CD14-positive monocyte (primary cell): ENCODE measurements around the gene OSBP2. TPM values are rescaled to one million over a fixed set of nuclear protein-coding genes. Genes with fewer than 3 reads are reported as not detected.

Source experiments
- DNase-seq, 3 donors: peaks; one replicate each; pipeline ENCODE4 v3.0.0-alpha.2; 2011 to 2022
- H2AFZ ChIP-seq: 2 replicates; pipeline ENCODE4 v1.6.0; 2012; ENCODE audit warnings: mild to moderate bottlenecking, low read depth, low read length, inconsistent platforms; ENCODE audit not compliant: insufficient read depth, poor library complexity, severe bottlenecking
- H3K27ac ChIP-seq, 2 donors: 1 replicate in 1 of 2; 2 replicates in 1 of 2; pipeline ENCODE4 v1.5.1; 2012 to 2013; ENCODE audit warnings: low read length in 2 of 2, control low read depth in 1 of 2, inconsistent platforms in 1 of 2, low read depth in 1 of 2, mild to moderate bottlenecking in 1 of 2
- H3K27me3 ChIP-seq, 2 donors: one replicate each; pipeline versions ENCODE4 v1.6.0 to v1.6.1; 2011 to 2013; ENCODE audit warnings: low read length in 2 of 2; ENCODE audit not compliant: control insufficient read depth in 2 of 2, insufficient read depth in 2 of 2
- H3K36me3 ChIP-seq, 2 donors: replicated peaks in 1 of 2; 1 replicate in 1 of 2; 2 replicates in 1 of 2; pipeline versions ENCODE4 v1.5.1 to v1.6.1; 2012 to 2013; ENCODE audit warnings: low read length in 2 of 2, control low read depth in 1 of 2, inconsistent platforms in 1 of 2, mild to moderate bottlenecking in 1 of 2; ENCODE audit not compliant: insufficient read depth in 2 of 2, control insufficient read depth in 1 of 2
- H3K4me1 ChIP-seq, 2 donors: 1 replicate in 1 of 2; 2 replicates in 1 of 2; pipeline versions ENCODE4 v1.5.1 to v1.6.1; 2012 to 2013; ENCODE audit warnings: low read length in 2 of 2, control low read depth in 1 of 2, inconsistent platforms in 1 of 2, mild to moderate bottlenecking in 1 of 2, moderate library complexity in 1 of 2; ENCODE audit not compliant: insufficient read depth in 2 of 2, control insufficient read depth in 1 of 2
- H3K4me2 ChIP-seq: replicated peaks from 2 replicates; pipeline ENCODE3; 2012; ENCODE audit warnings: low read length, moderate library complexity, mild to moderate bottlenecking; ENCODE audit not compliant: poor library complexity, severe bottlenecking; ENCODE audit errors: extremely low read depth
- H3K4me3 ChIP-seq, 3 experiments: fragments of 200-600 bp in 1 of 3; sonication (generic) in 1 of 3; replicated peaks in 1 of 3; 1 replicate in 2 of 3; 2 replicates in 1 of 3; pipeline ENCODE4 v1.5.1; 2011 to 2013; ENCODE audit warnings: low read length in 3 of 3, mild to moderate bottlenecking in 3 of 3, control low read depth in 2 of 3, low read depth in 2 of 3, inconsistent platforms in 1 of 3, moderate library complexity in 1 of 3
- H3K79me2 ChIP-seq: 2 replicates; pipeline ENCODE4 v1.6.0; 2012; ENCODE audit warnings: mild to moderate bottlenecking, control low read depth, inconsistent platforms, low read length, moderate library complexity; ENCODE audit not compliant: insufficient read depth
- H3K9ac ChIP-seq: 2 replicates; pipeline ENCODE4 v1.6.0; 2017; ENCODE audit warnings: low read length, mild to moderate bottlenecking; ENCODE audit not compliant: insufficient read depth, poor library complexity, severe bottlenecking
- H3K9me3 ChIP-seq, 2 donors: replicated peaks in 1 of 2; 1 replicate in 1 of 2; 2 replicates in 1 of 2; pipeline versions ENCODE4 v1.5.1 to v1.6.1; 2012 to 2013; ENCODE audit warnings: low read length in 2 of 2, control low read depth in 1 of 2; ENCODE audit not compliant: control insufficient read depth in 1 of 2, insufficient read depth in 1 of 2
- H4K20me1 ChIP-seq: 2 replicates; pipeline ENCODE4 v1.6.0; 2012; ENCODE audit warnings: mild to moderate bottlenecking, low read length, control low read depth, moderate library complexity; ENCODE audit not compliant: insufficient read depth
- H3K27ac Mint-ChIP-seq, 7 donors: one replicate each; pipeline ENCODE4 v1.8.0; 2020; ENCODE audit warnings: mild to moderate bottlenecking in 7 of 7, mixed read lengths in 7 of 7, moderate library complexity in 6 of 7, inconsistent platforms in 2 of 7
- H3K27me3 Mint-ChIP-seq, 3 donors: one replicate each; pipeline ENCODE4 v1.8.0; 2021 to 2022; ENCODE audit warnings: low read depth in 3 of 3, mild to moderate bottlenecking in 3 of 3, mixed read lengths in 3 of 3, moderate library complexity in 3 of 3, inconsistent platforms in 1 of 3
- H3K36me3 Mint-ChIP-seq, 2 donors: one replicate each; pipeline ENCODE4 v1.8.0; 2020; ENCODE audit warnings: mixed read lengths in 2 of 2, inconsistent platforms in 1 of 2, mild to moderate bottlenecking in 1 of 2
- H3K4me1 Mint-ChIP-seq: one replicate; pipeline ENCODE4 v1.8.0; 2020; ENCODE audit warnings: mild to moderate bottlenecking, mixed read lengths
- H3K4me3 Mint-ChIP-seq, 2 donors: one replicate each; pipeline ENCODE4 v1.8.0; 2020; ENCODE audit warnings: mild to moderate bottlenecking in 2 of 2, mixed read lengths in 2 of 2, moderate library complexity in 1 of 2
- H3K9me3 Mint-ChIP-seq, 7 donors: one replicate each; pipeline ENCODE4 v1.8.0; 2020 to 2022; ENCODE audit warnings: mixed read lengths in 7 of 7, mild to moderate bottlenecking in 6 of 7, moderate library complexity in 6 of 7, inconsistent platforms in 2 of 7
- WGBS: methylation state at CpG from one replicate; pipeline ENCODE4 v1.1.5; 2013; ENCODE audit warnings: missing lambda C conversion rate; ENCODE audit not compliant: insufficient coverage; 5-methylcytosine and 5-hydroxymethylcytosine counted together
- intact Hi-C, 2 donors: fragments of 100-400 bp; cut with micrococcal nuclease; formaldehyde crosslinking; loops; one replicate each; pipeline versions ENCODE4 v1.15.0 to v1.15.1; 2023
- polyA plus RNA-seq, 3 donors: library from polyadenylated mRNA; depleted of rRNA in 1 of 3; unstranded in 2 of 3; stranded (reverse) in 1 of 3; fragments of 300-500 nt in 2 of 3; fragments of >200 nt in 1 of 3; fragmentation: Illumina TruSeq in 2 of 3; gene quantifications; 1 replicate in 2 of 3; 2 replicates in 1 of 3; pipeline ENCODE4 v1.2.3, GENCODE V29; 2012 to 2021
- TF ChIP-seq, protein P1 (sequence below): fragments of 200-600 bp; IDR thresholded peaks from one replicate; pipeline ENCODE4 v1.8.0; 2022; ENCODE audit warnings: antibody characterized with exemption, mild to moderate bottlenecking

OSBP2 gene
- polyA plus RNA-seq, 3 donors: 0.21 to 0.54 TPM; not detected in 1

GRCh38 chr22:30882184-30882717, 187.6 kb downstream of the OSBP2 start:
- H3K36me3 ChIP-seq: no peaks in the 10 kb centered on the region
- Mint-ChIP-seq H3K27me3 (peaks cover 0 to 5% (median 0%) of the 10 kb centered on the region in 3 donors), H3K4me1 (no peaks in the 10 kb centered on the region), H3K36me3 (no peaks in the 10 kb centered on the region), H3K9me3 (no peaks in the 10 kb centered on the region), H3K27ac (no peak overlapping the region), H3K4me3 (no peak overlapping the region)
- H3K27ac ChIP-seq: no peak overlapping the region
- H3K4me3 ChIP-seq: no peak overlapping the region
- H3K79me2 ChIP-seq: no peaks in the 10 kb centered on the region
- H3K9me3 ChIP-seq: no peaks in the 10 kb centered on the region
- intact Hi-C loops: no loop called here
- no peak overlapping the region for H3K4me2 ChIP-seq
- TF ChIP-seq, protein P1, sequence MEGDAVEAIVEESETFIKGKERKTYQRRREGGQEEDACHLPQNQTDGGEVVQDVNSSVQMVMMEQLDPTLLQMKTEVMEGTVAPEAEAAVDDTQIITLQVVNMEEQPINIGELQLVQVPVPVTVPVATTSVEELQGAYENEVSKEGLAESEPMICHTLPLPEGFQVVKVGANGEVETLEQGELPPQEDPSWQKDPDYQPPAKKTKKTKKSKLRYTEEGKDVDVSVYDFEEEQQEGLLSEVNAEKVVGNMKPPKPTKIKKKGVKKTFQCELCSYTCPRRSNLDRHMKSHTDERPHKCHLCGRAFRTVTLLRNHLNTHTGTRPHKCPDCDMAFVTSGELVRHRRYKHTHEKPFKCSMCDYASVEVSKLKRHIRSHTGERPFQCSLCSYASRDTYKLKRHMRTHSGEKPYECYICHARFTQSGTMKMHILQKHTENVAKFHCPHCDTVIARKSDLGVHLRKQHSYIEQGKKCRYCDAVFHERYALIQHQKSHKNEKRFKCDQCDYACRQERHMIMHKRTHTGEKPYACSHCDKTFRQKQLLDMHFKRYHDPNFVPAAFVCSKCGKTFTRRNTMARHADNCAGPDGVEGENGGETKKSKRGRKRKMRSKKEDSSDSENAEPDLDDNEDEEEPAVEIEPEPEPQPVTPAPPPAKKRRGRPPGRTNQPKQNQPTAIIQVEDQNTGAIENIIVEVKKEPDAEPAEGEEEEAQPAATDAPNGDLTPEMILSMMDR: no peak
- no peak for DNase-seq
- no peak overlapping the region for H2AFZ ChIP-seq
- H3K9ac ChIP-seq: no peak overlapping the region
- 100% methylated on average over 2 of the region's 6 CpGs for WGBS
- H3K27me3 ChIP-seq: no peaks in the 10 kb centered on the region
- H4K20me1 ChIP-seq: no peaks in the 10 kb centered on the region
- no peaks in the 10 kb centered on the region for H3K4me1 ChIP-seq

DNA sequence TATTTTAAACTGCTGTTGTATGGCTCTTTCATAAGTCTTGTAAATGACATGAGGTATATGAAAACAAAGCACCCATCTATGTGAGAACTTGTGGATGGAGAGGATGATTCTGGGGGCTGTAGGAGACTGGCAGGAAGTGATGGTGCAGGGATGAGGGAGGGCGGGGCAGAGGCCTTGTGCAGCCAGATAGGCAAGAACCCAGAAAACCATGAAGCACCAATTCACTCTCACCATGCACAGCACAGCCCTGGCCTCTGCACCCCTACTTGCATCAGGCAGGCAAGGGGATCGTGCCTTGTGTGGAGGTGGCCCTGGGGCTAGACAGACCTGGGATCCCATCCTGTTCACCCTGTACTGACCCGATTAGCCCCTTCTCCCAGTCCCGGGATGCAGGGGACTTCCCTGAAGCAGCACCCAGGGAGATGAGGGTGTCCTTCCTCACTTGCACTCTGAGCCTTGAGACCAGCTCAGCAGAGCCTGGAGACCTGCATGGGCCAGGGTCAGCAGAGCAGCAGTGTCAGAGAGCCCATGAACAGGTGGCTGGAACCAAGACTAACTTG, 188.4 kb downstream of the OSBP2 start:
- TF ChIP-seq, protein P1: no peak
- intact Hi-C loops: no loop called here
- H3K4me3 ChIP-seq: no peak overlapping the region
- Mint-ChIP-seq H3K27ac (no peak overlapping the region), H3K36me3 (no peaks in the 10 kb centered on the region), H3K4me3 (no peak overlapping the region), H3K9me3 (no peaks in the 10 kb centered on the region), H3K4me1 (no peaks in the 10 kb centered on the region), H3K27me3 (peaks cover 0 to 5% (median under 1%) of the 10 kb centered on the region in 3 donors)
- H3K79me2 ChIP-seq: no peaks in the 10 kb centered on the region
- H2AFZ ChIP-seq: no peak overlapping the region
- H3K27ac ChIP-seq: no peak overlapping the region
- 93% methylated on average over 3 of the region's 4 CpGs for WGBS
- no peaks in the 10 kb centered on the region for H3K27me3 ChIP-seq
- H3K4me1 ChIP-seq: no peaks in the 10 kb centered on the region
- DNase-seq: no peak
- H3K36me3 ChIP-seq: no peaks in the 10 kb centered on the region
- H3K4me2 ChIP-seq: no peak overlapping the region
- H3K9ac ChIP-seq: no peak overlapping the region
- H3K9me3 ChIP-seq: no peaks in the 10 kb centered on the region
- H4K20me1 ChIP-seq: no peaks in the 10 kb centered on the region
